ENCODE data around the gene USP48.

DNA sequence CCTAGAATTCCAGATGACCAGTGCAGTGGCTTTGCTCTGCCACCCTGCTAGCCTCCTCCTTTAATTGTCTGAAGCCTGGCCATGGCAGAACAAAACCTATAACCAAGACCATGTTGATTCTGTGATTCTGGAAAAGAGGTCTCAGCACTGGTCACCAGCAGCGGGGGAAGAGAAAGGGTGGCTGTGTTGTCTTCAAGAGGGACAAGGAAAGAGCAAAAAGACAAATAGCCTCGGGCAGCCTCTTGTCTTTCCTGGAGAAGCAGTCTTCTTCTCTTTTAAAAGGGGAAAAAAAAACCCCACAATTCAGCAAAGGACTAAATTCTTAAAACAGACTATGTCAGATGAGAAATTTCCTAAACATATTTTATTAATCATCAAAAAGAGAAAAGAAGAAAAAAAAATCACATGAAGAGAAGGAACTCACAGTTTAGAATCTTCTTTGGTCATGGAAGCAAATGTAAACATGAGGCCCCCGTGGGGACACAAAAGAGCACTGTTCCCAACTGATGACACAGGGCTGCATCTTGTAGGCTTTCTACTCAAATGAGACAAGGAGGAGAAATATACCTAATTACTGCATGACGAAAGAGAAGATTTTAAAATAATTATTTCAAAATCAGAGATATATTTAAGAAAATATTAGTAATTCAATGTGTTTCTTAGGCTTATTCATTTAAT is 77.5 kb downstream of the USP48 start:
- no peak for TF ChIP-seq POLR2A (IDR thresholded peaks at IDR 0.05)
- TF ChIP-seq CTCF (IDR thresholded peaks at IDR 0.05) = no peak

Data from adrenal gland (tissue), 5 donors.